HFFc6 (cell line): ENCODE results near the gene FILIP1L. TPM values are rescaled to one million over a fixed set of nuclear protein-coding genes. Genes with fewer than 3 reads are reported as not detected.

Source experiments
- DNase-seq: peaks from one replicate; pipeline ENCODE4 v3.0.0-alpha.2; 2018
- H3K27ac Mint-ChIP-seq: 2 replicates; pipeline ENCODE4 v1.8.0; 2020; ENCODE audit warnings: mild to moderate bottlenecking, mixed read lengths
- H3K27me3 Mint-ChIP-seq: 2 replicates; pipeline ENCODE4 v1.8.0; 2021; ENCODE audit warnings: mild to moderate bottlenecking, moderate library complexity, mixed read lengths; ENCODE audit not compliant: insufficient read depth
- H3K36me3 Mint-ChIP-seq: 2 replicates; pipeline ENCODE4 v1.8.0; 2021; ENCODE audit warnings: low read depth, mixed read lengths
- H3K4me1 Mint-ChIP-seq: 2 replicates; pipeline ENCODE4 v1.8.0; 2020; ENCODE audit warnings: low read depth, mixed read lengths
- H3K4me3 Mint-ChIP-seq: 2 replicates; pipeline ENCODE4 v1.8.0; 2020; ENCODE audit warnings: mild to moderate bottlenecking, moderate library complexity, mixed read lengths
- H3K9me3 Mint-ChIP-seq: 2 replicates; pipeline ENCODE4 v1.8.0; 2020; ENCODE audit warnings: mild to moderate bottlenecking, mixed read lengths
- CTCF ChIP-seq: fragments of 200-600 bp; sonication (generic); IDR thresholded peaks from 2 replicates; pipeline ENCODE4 v1.5.0; 2021; ENCODE audit warnings: antibody characterized with exemption, mild to moderate bottlenecking
- microRNA-seq: library from miRNA; unstranded; fragments of <30 nt; microRNA quantifications from one replicate; pipeline ENCODE4, GENCODE V29; 2019
- total RNA-seq, 6 experiments: library from RNA; stranded (reverse); fragmentation: NEBNext Ultra II Directional; extraction: Animal tissue kit (Norgen Biotek cat#: 25700); gene quantifications; 2 replicates in 1 of 6; 3 replicates in 5 of 6; pipeline ENCODE4 v1.2.3, GENCODE V29; 2021

The FILIP1L gene
- total RNA-seq, 6 experiments from 2014 or later, result 37.8 to 54.7 (median 48.2) TPM

GRCh38 chr3:99799422-99799821, 314.9 kb downstream of the FILIP1L start:
- no peak overlapping the region for H3K4me3 Mint-ChIP-seq
- H3K9me3 Mint-ChIP-seq, result peaks cover 7% of the 10 kb centered on the region
- H3K4me1 Mint-ChIP-seq, result no peaks in the 10 kb centered on the region
- no peak overlapping the region for H3K27ac Mint-ChIP-seq
- peaks cover 4% of the 10 kb centered on the region; the same call in 1 of the 2 replicates for H3K36me3 Mint-ChIP-seq
- DNase-seq, result no peak
- no peak for TF ChIP-seq CTCF
- peaks cover 2% of the 10 kb centered on the region; the same call in 1 of the 2 replicates for H3K27me3 Mint-ChIP-seq

- Mint-ChIP-seq H3K27ac (no peak overlapping the region), H3K9me3 (no peaks in the 10 kb centered on the region), H3K27me3 (peaks cover 2% of the 10 kb centered on the region; the same call in 1 of the 2 replicates), H3K4me3 (no peak overlapping the region), H3K4me1 (no peaks in the 10 kb centered on the region), H3K36me3 (no peaks in the 10 kb centered on the region)
- DNase-seq, result no peak
- no peak for TF ChIP-seq CTCF
Observed at GRCh38 chr3:99795573-99795972, 318.7 kb downstream of the FILIP1L start.

GRCh38 chr3:99794485-99794884, 319.8 kb downstream of the FILIP1L start:
- DNase-seq, result no peak
- H3K27ac Mint-ChIP-seq, result no peak overlapping the region
- H3K27me3 Mint-ChIP-seq, result peaks cover 2% of the 10 kb centered on the region; the same call in 1 of the 2 replicates
- no peaks in the 10 kb centered on the region for H3K36me3 Mint-ChIP-seq
- H3K4me3 Mint-ChIP-seq, result no peak overlapping the region
- no peak for TF ChIP-seq CTCF
- peaks cover under 1% of the 10 kb centered on the region for H3K4me1 Mint-ChIP-seq
- H3K9me3 Mint-ChIP-seq, result no peaks in the 10 kb centered on the region

GRCh38 chr3:99789011-99789721, 325.1 kb downstream of the FILIP1L start:
- H3K9me3 Mint-ChIP-seq, result no peaks in the 10 kb centered on the region
- no peak overlapping the region; the same call in 1 of the 2 replicates for H3K4me3 Mint-ChIP-seq
- peak; percentile 42 for DNase-seq
- no peaks in the 10 kb centered on the region for H3K36me3 Mint-ChIP-seq
- peak; percentile 86 for TF ChIP-seq CTCF
- H3K27me3 Mint-ChIP-seq, result no peaks in the 10 kb centered on the region; the same call in 1 of the 2 replicates
- H3K4me1 Mint-ChIP-seq, result peaks cover 22% of the 10 kb centered on the region
- H3K27ac Mint-ChIP-seq, result no peak overlapping the region; the same call in 1 of the 2 replicates

Small RNA genes lying within 50 kb of the gene (microRNA-seq; reads per million reads assigned to microRNA genes)
- not detected for gene MIR3921

Other genes starting within 250 kb of the FILIP1L start
- 10 to 100 TPM; 62.1 to 76.5 (median 72.9) TPM for gene TBC1D23, start 146.5 kb upstream of the FILIP1L start, total RNA-seq
- gene NIT2, start 220.3 kb upstream of the FILIP1L start, total RNA-seq, result 10 to 100 TPM; 36.4 to 48.6 (median 42.7) TPM